ENCODE data around the gene SLC38A10. TPM values are rescaled to one million over a fixed set of nuclear protein-coding genes. Genes with fewer than 3 reads are reported as not detected.

The SLC38A10 gene
- total and polyA plus RNA-seq, 2 of the 13 experiments (the other 11 are each of a cell fraction or from before 2014, with no cell fraction given), result 23.4 to 55.8 TPM

DNA sequence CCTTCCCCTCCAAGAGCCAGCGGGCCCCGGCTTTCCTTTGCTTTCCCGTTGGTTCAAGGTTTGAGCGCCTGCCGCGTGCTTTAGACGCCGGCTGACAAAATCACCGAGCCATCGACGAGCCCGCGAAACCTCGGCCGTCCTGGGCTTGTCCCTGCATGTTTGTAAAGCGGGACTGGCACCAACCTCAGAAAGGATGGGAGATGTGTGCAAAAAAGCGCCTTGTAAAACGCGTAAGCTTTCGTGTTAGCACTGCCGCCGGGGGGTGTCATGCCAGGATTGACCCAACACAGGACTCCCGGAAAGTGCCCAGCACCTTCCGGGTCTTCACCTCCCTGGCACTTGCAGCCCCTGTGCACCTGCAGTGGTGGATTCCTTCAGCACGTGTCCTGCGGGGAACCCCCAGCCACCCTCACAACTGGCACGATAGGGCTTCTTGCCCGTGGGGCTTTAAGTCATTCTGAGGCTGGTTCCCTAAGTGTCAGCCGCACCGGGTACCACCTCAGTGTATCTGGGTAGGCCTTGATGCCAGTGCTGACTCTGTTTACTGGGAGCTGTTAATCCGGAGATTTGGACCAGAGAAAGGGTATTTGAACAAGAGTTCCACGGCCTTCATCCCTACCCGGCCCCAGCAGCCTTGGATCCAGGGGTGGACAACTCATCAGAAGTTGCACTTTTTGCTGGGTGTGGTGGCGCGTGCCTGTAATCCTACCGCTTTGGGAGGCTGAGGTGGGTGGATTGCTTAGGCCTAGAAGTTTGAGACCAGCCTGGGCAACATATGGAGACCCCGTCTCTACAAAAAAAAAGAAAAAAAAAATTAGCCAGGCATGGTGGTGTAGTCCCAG lies 55.2 kb downstream of the SLC38A10 start (continued):
- TF ChIP-seq, protein P1, sequence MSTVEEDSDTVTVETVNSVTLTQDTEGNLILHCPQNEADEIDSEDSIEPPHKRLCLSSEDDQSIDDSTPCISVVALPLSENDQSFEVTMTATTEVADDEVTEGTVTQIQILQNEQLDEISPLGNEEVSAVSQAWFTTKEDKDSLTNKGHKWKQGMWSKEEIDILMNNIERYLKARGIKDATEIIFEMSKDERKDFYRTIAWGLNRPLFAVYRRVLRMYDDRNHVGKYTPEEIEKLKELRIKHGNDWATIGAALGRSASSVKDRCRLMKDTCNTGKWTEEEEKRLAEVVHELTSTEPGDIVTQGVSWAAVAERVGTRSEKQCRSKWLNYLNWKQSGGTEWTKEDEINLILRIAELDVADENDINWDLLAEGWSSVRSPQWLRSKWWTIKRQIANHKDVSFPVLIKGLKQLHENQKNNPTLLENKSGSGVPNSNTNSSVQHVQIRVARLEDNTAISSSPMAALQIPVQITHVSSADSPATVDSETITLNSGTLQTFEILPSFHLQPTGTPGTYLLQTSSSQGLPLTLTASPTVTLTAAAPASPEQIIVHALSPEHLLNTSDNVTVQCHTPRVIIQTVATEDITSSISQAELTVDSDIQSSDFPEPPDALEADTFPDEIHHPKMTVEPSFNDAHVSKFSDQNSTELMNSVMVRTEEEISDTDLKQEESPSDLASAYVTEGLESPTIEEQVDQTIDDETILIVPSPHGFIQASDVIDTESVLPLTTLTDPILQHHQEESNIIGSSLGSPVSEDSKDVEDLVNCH (CRISPR knock-in tag; IDR thresholded peaks at IDR 0.05), result 0 out of 2 replicates have a peak, but pooled peaks have one; percentile 55
- TF ChIP-seq, protein P2, sequence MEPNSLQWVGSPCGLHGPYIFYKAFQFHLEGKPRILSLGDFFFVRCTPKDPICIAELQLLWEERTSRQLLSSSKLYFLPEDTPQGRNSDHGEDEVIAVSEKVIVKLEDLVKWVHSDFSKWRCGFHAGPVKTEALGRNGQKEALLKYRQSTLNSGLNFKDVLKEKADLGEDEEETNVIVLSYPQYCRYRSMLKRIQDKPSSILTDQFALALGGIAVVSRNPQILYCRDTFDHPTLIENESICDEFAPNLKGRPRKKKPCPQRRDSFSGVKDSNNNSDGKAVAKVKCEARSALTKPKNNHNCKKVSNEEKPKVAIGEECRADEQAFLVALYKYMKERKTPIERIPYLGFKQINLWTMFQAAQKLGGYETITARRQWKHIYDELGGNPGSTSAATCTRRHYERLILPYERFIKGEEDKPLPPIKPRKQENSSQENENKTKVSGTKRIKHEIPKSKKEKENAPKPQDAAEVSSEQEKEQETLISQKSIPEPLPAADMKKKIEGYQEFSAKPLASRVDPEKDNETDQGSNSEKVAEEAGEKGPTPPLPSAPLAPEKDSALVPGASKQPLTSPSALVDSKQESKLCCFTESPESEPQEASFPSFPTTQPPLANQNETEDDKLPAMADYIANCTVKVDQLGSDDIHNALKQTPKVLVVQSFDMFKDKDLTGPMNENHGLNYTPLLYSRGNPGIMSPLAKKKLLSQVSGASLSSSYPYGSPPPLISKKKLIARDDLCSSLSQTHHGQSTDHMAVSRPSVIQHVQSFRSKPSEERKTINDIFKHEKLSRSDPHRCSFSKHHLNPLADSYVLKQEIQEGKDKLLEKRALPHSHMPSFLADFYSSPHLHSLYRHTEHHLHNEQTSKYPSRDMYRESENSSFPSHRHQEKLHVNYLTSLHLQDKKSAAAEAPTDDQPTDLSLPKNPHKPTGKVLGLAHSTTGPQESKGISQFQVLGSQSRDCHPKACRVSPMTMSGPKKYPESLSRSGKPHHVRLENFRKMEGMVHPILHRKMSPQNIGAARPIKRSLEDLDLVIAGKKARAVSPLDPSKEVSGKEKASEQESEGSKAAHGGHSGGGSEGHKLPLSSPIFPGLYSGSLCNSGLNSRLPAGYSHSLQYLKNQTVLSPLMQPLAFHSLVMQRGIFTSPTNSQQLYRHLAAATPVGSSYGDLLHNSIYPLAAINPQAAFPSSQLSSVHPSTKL (CRISPR knock-in tag; IDR thresholded peaks at IDR 0.05), result no peak
- TF ChIP-seq, protein P3, sequence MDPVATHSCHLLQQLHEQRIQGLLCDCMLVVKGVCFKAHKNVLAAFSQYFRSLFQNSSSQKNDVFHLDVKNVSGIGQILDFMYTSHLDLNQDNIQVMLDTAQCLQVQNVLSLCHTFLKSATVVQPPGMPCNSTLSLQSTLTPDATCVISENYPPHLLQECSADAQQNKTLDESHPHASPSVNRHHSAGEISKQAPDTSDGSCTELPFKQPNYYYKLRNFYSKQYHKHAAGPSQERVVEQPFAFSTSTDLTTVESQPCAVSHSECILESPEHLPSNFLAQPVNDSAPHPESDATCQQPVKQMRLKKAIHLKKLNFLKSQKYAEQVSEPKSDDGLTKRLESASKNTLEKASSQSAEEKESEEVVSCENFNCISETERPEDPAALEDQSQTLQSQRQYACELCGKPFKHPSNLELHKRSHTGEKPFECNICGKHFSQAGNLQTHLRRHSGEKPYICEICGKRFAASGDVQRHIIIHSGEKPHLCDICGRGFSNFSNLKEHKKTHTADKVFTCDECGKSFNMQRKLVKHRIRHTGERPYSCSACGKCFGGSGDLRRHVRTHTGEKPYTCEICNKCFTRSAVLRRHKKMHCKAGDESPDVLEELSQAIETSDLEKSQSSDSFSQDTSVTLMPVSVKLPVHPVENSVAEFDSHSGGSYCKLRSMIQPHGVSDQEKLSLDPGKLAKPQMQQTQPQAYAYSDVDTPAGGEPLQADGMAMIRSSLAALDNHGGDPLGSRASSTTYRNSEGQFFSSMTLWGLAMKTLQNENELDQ (CRISPR knock-in tag; IDR thresholded peaks at IDR 0.05; ENCODE audit: borderline replicate concordance), result no peak
- TF ChIP-seq RNF2 (conservative IDR thresholded peaks at IDR 0.05; ENCODE audit: low read depth) (no peak), NPAS2 (CRISPR knock-in tag; IDR thresholded peaks at IDR 0.05; ENCODE audit: borderline replicate concordance) (no peak), SAP130 (CRISPR knock-in tag; IDR thresholded peaks at IDR 0.05; ENCODE audit: low read depth) (no peak), DPF2 (CRISPR knock-in tag; IDR thresholded peaks at IDR 0.05; ENCODE audit: borderline replicate concordance, low read depth) (no peak), ZNF343 (CRISPR knock-in tag; IDR thresholded peaks at IDR 0.05) (no peak), PCBP1 (IDR thresholded peaks at IDR 0.05; ENCODE audit: borderline replicate concordance, low read depth, low read length) (no peak), NCOR1 (IDR thresholded peaks at IDR 0.05; ENCODE audit: borderline replicate concordance, low read length) (no peak), SMYD3 (CRISPR knock-in tag; IDR thresholded peaks at IDR 0.05) (no peak)

Data from HepG2 (cell line).